Activated naive CD4-positive, alpha-beta T cell treated with anti-CD3 and anti-CD28 coated beads, Interleukin-2, amount 10 ng/mL, durations not matched to agents 7 days and 5 days (primary cell): ENCODE results near the gene MED13L.
A peak's percentile ranks its signal among the peaks of the same experiment; 100 is the strongest.
"Not testable (repeated sequence)": the region's sequence is repeated elsewhere in the genome, so short reads cannot be mapped to it uniquely, and the experiment has no call there.

Experiments
- CTCF ChIA-PET: fragments of 350-600 bp; sonication (Branson Sonifier 250); formaldehyde crosslinking; loops from one replicate; lab custom pipeline; 2021; ENCODE audit warnings: antibody characterized with exemption; lab: Charles Lee
- DNase-seq: peaks from one replicate; pipeline ENCODE4 v3.0.0-alpha.2; 2020
- H3K27ac Mint-ChIP-seq: one replicate; pipeline ENCODE4 v1.8.0; 2021; ENCODE audit warnings: mild to moderate bottlenecking, moderate library complexity, mixed read lengths
- H3K27me3 Mint-ChIP-seq: one replicate; pipeline ENCODE4 v1.8.0; 2021; ENCODE audit warnings: mild to moderate bottlenecking, mixed read lengths
- H3K36me3 Mint-ChIP-seq: one replicate; pipeline ENCODE4 v1.8.0; 2021; ENCODE audit warnings: mixed read lengths
- H3K4me1 Mint-ChIP-seq: one replicate; pipeline ENCODE4 v1.8.0; 2021; ENCODE audit warnings: mixed read lengths
- H3K4me3 Mint-ChIP-seq: one replicate; pipeline ENCODE4 v1.8.0; 2021; ENCODE audit warnings: mild to moderate bottlenecking, moderate library complexity, mixed read lengths
- H3K9me3 Mint-ChIP-seq: one replicate; pipeline ENCODE4 v1.8.0; 2021; ENCODE audit warnings: mixed read lengths

The MED13L gene

DNA sequence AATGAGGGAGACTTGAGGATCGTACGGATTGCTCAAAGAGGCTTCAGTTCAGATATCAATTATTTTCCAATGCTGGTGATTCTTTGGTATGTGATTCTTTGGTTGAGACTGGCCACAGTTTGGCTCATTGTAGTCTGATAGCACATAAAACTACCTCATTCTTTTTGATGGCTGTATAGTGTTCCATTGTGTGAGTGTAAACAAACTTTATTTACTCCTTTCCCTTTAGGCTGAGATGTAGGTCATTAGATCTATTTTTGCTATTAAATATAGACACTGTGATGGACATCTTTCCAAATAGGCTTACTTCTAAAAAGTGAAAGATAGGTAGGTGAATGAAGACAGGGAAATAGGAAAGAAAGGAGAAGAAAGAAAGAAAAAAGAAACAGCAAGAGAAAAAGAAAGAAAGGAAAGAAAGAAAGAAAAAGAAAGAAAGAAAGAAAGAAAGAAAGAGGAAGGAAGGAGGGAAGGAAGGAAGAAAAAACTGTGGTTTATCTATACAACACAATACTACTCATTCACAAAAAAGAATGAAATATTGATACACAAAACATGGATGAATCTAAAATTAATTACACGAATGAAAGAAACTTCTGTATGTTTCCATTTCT is 19.8 kb upstream of the MED13L start:
- H3K4me1 Mint-ChIP-seq: no peaks in the 10 kb centered on the region
- no peaks in the 10 kb centered on the region for H3K9me3 Mint-ChIP-seq
- H3K27ac Mint-ChIP-seq: no peak overlapping the region
- no peak overlapping the region for H3K4me3 Mint-ChIP-seq
- CTCF ChIA-PET: no interaction called here
- no peak for DNase-seq
- H3K27me3 Mint-ChIP-seq: peaks cover 44% of the 10 kb centered on the region
- H3K36me3 Mint-ChIP-seq: no peaks in the 10 kb centered on the region

GRCh38 chr12:116295327-116296263 is 18.1 kb upstream of the MED13L start:
- no peaks in the 10 kb centered on the region for H3K36me3 Mint-ChIP-seq
- DNase-seq: no peak
- no peaks in the 10 kb centered on the region for H3K4me1 Mint-ChIP-seq
- CTCF ChIA-PET: interaction anchor here (1.2 kb wide), 1 partner anchor 64 kb away, joined by 4 read pairs; no protein-coding TSS in a partner anchor
- H3K27ac Mint-ChIP-seq: no peak overlapping the region
- H3K4me3 Mint-ChIP-seq: no peak overlapping the region
- H3K27me3 Mint-ChIP-seq: peaks cover 40% of the 10 kb centered on the region
- H3K9me3 Mint-ChIP-seq: no peaks in the 10 kb centered on the region

DNA sequence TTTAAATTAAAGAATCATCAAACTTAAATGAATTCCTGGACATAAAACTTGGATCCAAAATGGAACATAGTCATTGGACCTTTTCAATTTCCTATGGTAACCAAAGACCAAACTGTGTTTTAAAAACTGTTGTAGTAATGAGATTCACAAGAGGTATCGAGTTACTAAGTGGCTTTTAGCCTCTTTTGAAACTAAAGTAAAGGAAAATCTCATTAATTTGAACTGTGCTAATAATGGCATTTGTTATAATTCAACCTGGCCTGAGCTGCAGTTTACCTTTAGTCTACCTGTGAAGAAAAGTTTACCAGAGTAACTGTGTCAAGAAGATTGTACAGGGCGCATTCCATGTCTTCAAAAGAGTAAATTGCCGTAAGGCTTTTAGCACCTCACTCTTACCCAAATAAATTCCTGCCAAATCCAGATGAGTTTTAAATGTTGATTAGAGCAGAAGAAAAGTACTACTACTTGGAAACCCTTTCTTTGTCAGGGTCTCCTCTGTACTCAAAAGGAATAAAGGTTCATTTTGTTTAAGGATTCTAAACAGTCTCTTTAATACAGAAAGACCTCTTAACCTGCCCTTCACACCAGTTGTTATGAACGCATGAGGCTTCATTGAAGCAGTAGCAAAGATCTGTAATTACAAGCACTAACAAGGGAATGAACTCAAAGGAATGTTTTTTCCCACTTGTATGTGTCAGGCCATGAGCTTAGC is 17.1 kb upstream of the MED13L start:
- no peaks in the 10 kb centered on the region for H3K9me3 Mint-ChIP-seq
- no peak for DNase-seq
- H3K4me3 Mint-ChIP-seq: no peak overlapping the region
- H3K36me3 Mint-ChIP-seq: no peaks in the 10 kb centered on the region
- no peaks in the 10 kb centered on the region for H3K4me1 Mint-ChIP-seq
- CTCF ChIA-PET: no interaction called here
- no peak overlapping the region for H3K27ac Mint-ChIP-seq
- peaks cover 37% of the 10 kb centered on the region for H3K27me3 Mint-ChIP-seq

DNA sequence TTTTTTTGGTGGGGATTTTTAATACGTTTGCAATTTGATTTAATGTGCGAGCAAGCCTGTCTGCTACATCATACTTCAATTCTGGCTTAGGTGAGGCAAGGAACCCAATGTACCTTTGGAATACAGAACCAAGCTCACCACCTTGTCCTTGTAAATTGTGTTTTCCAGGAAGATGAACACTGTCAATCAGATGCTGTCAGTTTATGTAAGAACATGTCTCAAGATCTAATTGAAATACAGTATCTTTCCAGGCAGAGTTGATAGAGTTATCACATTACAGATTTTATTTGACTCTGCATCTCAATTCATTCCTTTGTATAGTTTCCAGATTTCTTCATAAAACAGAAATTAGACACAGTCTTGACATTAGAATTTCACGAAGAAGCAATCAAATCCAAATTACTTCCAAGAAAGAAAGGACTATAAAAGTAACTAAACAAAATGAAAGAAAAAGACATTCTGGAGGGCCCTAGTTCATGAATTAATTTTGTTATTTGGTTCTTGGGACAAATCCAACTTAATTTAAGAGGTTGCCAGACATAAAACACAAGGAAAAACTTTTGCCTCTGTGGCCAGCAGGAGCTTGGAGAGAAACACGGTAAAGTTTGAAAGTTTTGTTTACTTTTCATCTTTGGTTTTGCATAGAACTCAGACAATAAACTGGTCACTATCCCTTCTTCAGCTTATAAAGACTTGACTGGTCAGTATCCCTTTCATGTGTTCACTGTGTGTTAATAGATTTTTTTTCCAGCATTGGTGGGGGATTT is 16.4 kb upstream of the MED13L start:
- DNase-seq: no peak
- H3K27me3 Mint-ChIP-seq: peaks cover 30% of the 10 kb centered on the region
- no peaks in the 10 kb centered on the region for H3K4me1 Mint-ChIP-seq
- H3K36me3 Mint-ChIP-seq: no peaks in the 10 kb centered on the region
- no peak overlapping the region for H3K4me3 Mint-ChIP-seq
- CTCF ChIA-PET: interaction anchor here (0.7 to 1.1 kb wide), 2 partner anchors 10 to 348 kb away, joined by 3 to 4 read pairs; no protein-coding TSS in a partner anchor
- no peak overlapping the region for H3K27ac Mint-ChIP-seq
- H3K9me3 Mint-ChIP-seq: no peaks in the 10 kb centered on the region

DNA sequence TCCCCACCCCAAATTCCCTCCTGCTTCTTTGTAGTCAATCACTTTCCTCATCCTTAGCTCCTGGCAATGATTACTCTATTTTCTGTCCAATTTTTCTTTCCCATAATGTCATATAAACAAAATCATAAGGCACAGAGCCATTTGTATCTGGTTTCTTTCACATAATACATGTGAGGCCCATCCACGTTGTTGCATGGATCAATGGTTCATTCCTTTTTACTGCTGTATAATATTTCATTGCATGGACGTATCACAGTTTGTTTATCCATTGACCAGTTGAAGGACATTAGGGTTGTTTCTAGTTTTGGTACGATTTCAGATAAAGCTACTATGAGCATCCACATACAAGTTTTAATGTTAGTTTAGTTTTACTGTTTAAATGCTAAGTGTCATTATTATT is 13.7 kb upstream of the MED13L start:
- Mint-ChIP-seq H3K4me3 (no peak overlapping the region), H3K9me3 (no peaks in the 10 kb centered on the region), H3K4me1 (no peaks in the 10 kb centered on the region), H3K27ac (no peak overlapping the region), H3K27me3 (peaks cover 17% of the 10 kb centered on the region), H3K36me3 (no peaks in the 10 kb centered on the region)
- DNase-seq: no peak
- CTCF ChIA-PET: interaction anchor here (0.7 kb wide), 1 partner anchor 429 kb away, joined by 3 read pairs; no protein-coding TSS in a partner anchor

GRCh38 chr12:116288735-116289134 is 11.2 kb upstream of the MED13L start:
- Mint-ChIP-seq H3K4me1 (no peaks in the 10 kb centered on the region), H3K27me3 (peaks cover 24% of the 10 kb centered on the region), H3K27ac (no peak overlapping the region), H3K36me3 (no peaks in the 10 kb centered on the region), H3K4me3 (no peak overlapping the region), H3K9me3 (no peaks in the 10 kb centered on the region)
- CTCF ChIA-PET: no interaction called here
- no peak for DNase-seq

DNA sequence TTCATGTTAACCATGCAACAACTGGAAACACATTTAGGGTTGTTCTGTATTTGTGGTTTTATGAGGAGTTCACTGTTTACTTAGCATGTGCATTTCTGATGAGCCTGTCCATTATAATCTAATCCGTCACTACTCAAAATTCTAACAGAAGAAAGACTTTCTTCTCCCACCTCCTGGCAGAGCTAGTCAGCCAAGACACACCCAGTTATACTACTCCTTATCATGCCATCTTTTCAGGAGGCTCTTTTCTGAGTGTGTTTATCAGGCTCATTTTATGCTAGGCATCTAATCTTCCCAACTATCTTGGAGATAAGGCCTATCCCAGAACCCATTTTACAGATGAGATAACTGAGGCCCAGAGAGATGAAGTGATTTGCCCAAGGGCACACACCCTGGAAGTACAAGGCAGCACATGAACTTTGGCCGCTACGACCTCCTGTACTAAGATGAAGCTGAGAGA is 10.4 kb upstream of the MED13L start:
- H3K27me3 Mint-ChIP-seq: peaks cover 21% of the 10 kb centered on the region
- no peak overlapping the region for H3K27ac Mint-ChIP-seq
- CTCF ChIA-PET: no interaction called here
- H3K4me3 Mint-ChIP-seq: no peak overlapping the region
- H3K4me1 Mint-ChIP-seq: peaks cover 4% of the 10 kb centered on the region
- no peaks in the 10 kb centered on the region for H3K9me3 Mint-ChIP-seq
- no peak for DNase-seq
- no peaks in the 10 kb centered on the region for H3K36me3 Mint-ChIP-seq

GRCh38 chr12:116284396-116284795 is 6.9 kb upstream of the MED13L start:
- H3K4me3 Mint-ChIP-seq: no peak overlapping the region
- DNase-seq: no peak
- H3K9me3 Mint-ChIP-seq: no peaks in the 10 kb centered on the region
- peaks cover 30% of the 10 kb centered on the region for H3K27me3 Mint-ChIP-seq
- no peaks in the 10 kb centered on the region for H3K36me3 Mint-ChIP-seq
- peaks cover 14% of the 10 kb centered on the region for H3K4me1 Mint-ChIP-seq
- CTCF ChIA-PET: interaction anchor here (0.7 kb wide), 1 partner anchor 503 kb away, joined by 3 read pairs; no protein-coding TSS in a partner anchor
- H3K27ac Mint-ChIP-seq: no peak overlapping the region

DNA sequence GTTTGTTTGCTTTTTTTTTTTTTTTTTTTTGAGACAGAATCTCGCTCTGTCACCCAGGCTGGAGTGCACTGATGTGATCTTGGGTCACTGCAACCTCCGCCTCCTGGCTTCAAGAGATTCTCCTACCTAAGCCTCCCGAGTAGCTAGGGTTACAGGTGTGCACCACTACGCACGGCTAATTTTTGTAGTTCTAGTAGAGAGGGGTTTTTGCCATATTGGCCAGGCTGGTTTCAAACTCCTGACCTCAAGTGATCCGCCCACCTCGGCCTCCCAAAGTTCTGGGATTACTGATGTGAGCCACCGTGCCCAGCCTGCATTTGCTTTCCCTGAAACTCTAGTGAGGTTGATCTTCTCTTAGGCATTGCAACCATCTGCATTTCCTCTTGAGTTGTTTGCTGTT is 6.4 kb upstream of the MED13L start:
- H3K4me1 Mint-ChIP-seq: peaks cover 14% of the 10 kb centered on the region
- not testable (repeated sequence) for DNase-seq, H3K27ac Mint-ChIP-seq, H3K36me3 Mint-ChIP-seq, H3K9me3 Mint-ChIP-seq, H3K4me3 Mint-ChIP-seq
- CTCF ChIA-PET: interaction anchor here (0.7 kb wide), 1 partner anchor 502 kb away, joined by 3 read pairs; no protein-coding TSS in a partner anchor
- peaks cover 31% of the 10 kb centered on the region for H3K27me3 Mint-ChIP-seq

GRCh38 chr12:116282371-116283286 is 5.1 kb upstream of the MED13L start:
- Mint-ChIP-seq H3K9me3 (no peaks in the 10 kb centered on the region), H3K36me3 (no peaks in the 10 kb centered on the region), H3K4me1 (peaks cover 20% of the 10 kb centered on the region), H3K27ac (no peak overlapping the region), H3K4me3 (no peak overlapping the region), H3K27me3 (peaks cover 41% of the 10 kb centered on the region)
- DNase-seq: no peak
- CTCF ChIA-PET: no interaction called here

DNA sequence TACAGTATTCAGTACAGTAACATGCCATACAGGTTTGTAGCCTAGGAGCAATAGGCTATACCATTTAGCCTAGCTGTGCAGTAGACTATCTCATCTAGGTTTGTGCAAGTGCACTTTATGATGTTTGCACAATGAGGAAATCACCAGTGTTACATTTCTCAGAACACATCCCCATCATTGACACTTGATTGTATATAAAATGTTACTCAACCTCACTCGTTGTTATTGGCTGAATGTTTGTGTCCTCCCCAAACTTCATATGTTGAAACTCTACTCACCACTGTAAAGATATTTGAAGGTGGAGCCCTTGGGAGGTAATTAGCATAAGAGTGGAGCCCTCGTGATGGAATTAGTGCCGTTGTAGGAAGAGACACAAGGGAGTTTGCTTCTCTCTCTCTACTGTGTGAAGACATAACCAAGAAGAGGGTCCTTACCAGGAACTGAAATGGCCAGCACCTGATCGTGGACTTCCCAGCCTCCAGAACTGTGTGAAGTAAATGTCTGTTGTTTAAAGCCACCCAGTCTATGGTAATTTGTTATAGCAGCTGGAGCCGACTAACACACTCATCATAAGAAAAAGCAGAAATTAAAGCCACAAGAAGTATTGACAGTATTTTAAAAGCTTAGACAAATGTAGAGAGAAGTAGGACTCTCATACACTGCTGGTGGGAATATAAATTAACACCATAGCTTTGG is 3.2 kb upstream of the MED13L start:
- peaks cover 23% of the 10 kb centered on the region for H3K4me1 Mint-ChIP-seq
- CTCF ChIA-PET: no interaction called here
- peaks cover 6% of the 10 kb centered on the region for H3K36me3 Mint-ChIP-seq
- no peaks in the 10 kb centered on the region for H3K9me3 Mint-ChIP-seq
- peaks cover 31% of the 10 kb centered on the region for H3K27me3 Mint-ChIP-seq
- H3K4me3 Mint-ChIP-seq: no peak overlapping the region
- H3K27ac Mint-ChIP-seq: no peak overlapping the region
- DNase-seq: no peak

- Mint-ChIP-seq H3K4me1 (peaks cover 43% of the 10 kb centered on the region), H3K4me3 (peak overlapping the region; percentile 79), H3K27me3 (peaks cover 21% of the 10 kb centered on the region), H3K27ac (peak overlapping the region; percentile 88), H3K36me3 (peaks cover 6% of the 10 kb centered on the region), H3K9me3 (no peaks in the 10 kb centered on the region)
- CTCF ChIA-PET: interaction anchor here (0.7 to 1.9 kb wide), 4 partner anchors 42 to 324 kb away, joined by 3 to 6 read pairs (median 3); partner anchors contain the start of gene MAP1LC3B2
- DNase-seq: no peak
Observed at GRCh38 chr12:116278667-116279066, 1.2 kb upstream of the MED13L start.
